SKM-1 (cell line): ENCODE data around the gene ATP2B2.

Experiments
- DNase-seq: peaks from one replicate; lab custom pipeline; 2025; ENCODE audit not compliant: unreplicated experiment; lab: John Stamatoyannopoulos, UW

Gene ATP2B2

DNA sequence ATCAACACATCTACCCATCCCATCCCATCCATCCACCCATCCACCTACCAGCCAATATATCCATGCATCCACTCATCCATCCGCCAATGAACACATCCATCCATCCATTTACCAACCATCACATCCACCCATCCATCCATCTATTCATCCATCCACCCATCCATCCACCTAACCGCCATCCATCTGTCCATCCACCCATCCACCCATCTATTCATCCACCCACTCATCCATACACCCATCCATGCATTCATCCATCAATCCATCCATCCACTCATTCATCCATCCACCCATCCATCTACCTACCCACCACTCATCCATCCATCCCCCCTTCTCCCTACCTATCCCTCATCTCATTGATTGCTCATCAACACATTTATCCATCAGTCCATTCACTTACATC lies 136.9 kb downstream of the ATP2B2 start:
- no peak for DNase-seq

DNA sequence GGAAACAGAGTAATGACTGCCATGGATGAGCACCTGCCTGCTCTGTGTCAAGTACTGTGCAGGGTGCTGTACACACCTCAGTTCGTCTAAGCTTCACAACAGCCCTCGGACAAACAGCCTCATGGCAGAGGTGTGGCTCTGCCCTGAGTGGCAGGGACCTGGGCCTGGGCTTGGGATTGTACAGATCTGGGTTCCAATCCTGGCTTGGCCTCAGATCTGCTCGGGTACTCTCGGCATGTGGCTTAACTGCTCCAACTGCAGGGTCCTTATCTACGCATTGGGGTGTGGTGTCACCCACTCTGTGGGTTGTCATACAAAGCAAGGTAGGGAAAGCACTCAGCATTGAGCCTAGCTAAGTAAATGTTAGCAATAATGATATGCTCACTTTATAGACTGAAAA lies 137.9 kb downstream of the ATP2B2 start:
- DNase-seq: no peak

DNA sequence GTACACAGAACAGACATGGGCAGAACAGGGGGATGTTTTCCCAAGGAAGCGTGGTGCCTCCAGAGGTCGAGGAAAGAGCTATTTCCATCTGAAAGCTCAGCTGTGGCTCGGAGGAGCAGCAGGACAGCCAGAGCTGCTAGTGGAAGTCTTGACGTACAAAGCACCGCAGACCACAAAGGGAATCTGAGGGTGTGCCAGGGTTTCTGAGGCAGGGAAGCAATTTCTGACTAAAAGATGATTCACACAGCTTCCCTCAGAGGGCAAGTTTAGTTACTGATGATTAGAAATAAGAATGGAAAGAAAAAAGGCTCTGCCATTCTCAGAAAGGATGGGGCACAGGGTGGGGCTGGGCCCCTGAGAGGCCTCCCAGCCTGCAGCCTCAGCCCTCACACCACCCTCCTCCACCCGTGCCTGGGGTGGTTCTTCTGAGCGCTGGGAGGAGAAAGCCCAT lies 138.7 kb downstream of the ATP2B2 start:
- DNase-seq: peak; percentile 14

DNA sequence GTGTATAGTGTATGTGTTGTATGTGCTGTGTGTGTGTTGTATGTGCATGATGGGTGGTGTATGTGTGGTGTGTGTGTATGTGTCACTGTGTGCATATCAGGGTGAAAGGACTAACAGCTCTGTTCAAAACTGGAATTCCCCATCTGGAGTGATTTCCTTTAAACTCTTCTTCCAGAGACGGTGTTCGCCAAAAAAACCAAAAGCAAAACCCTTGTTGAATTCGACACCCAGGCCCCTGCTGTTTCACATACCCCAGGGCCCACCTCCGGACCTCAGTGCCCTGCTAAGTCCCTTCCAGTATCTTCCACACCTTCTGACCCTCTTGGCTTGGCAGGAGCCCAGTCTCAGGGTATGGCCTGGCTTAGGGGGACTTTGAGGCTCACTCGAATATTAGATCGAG lies 139.6 kb downstream of the ATP2B2 start:
- DNase-seq: no peak

DNA sequence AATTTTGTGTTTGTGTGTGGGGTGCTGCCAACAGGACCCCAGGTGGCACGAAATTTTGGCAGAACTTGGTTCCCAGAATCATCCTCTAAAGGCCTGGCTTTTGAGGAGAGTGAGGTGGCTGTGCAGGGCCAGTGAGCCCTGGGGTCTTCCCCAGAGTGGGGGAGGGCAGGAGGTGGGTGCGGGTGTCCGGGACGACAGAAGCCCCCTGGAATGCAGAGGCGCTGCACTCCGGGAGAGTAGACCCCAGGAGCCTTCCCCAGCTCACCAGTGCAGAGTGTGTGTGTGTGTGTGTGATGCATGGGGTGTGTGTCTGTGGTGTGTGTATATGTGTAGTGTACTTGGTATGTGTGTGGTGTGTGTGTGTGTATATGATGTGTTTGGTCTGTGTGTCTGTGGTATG lies 140.1 kb downstream of the ATP2B2 start:
- DNase-seq: no peak

DNA sequence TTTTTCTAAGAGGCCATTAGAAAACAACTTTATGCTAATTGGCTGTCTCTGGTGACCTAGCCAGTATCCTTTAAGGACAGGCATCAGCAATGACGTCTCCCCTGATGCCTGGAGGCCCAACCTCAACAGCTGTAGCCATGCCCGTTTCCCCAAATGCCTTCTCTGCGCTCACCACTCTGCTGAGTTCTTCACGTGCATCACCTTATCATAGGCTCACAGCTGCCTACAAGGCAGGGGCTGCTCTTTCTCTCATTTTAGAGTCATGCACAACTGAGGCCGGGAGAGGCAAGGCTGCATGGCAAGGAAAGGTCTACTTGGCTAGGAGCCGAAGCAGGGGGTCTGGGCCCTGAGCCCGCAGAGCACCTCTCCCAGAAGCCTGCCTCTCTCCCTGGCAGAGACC lies 140.6 kb downstream of the ATP2B2 start:
- DNase-seq: no peak

DNA sequence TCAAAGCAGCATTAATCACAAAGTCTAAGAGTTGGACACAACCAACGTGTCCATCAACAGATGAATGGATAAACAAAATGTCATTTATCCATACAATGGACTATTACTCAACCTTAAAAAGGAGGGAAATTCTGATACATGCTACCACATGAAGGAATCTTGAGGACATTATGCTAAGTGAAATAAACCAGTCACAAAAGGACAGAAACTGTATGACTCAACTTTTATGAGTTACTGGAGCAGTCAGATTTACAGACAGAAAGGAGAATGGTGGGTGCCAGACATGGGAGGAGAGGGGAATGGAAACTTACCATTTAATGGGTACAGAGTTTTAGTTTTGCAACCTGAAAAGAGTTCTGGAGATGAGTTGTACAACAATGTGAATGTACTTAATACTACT lies 141.5 kb downstream of the ATP2B2 start:
- DNase-seq: no peak

DNA sequence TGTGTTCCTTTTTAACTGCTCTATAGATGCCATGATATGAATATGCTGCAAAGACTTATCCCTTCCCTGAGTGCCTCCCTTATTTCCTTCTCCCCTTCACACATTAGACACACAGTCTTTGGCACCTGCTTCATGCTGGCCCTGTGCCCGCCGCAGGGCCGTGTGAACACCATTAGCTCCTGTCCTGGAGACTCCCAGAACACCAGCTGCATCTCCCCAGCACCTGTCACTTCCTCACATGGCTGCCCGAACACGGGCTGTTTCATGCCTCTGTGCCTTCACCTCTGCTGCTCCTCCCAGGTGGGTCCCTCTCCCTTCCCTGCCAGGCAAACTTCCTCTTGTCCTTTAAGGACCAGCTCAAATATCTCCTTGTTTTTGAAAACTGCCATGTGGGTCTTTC lies 144.0 kb downstream of the ATP2B2 start:
- no peak for DNase-seq

DNA sequence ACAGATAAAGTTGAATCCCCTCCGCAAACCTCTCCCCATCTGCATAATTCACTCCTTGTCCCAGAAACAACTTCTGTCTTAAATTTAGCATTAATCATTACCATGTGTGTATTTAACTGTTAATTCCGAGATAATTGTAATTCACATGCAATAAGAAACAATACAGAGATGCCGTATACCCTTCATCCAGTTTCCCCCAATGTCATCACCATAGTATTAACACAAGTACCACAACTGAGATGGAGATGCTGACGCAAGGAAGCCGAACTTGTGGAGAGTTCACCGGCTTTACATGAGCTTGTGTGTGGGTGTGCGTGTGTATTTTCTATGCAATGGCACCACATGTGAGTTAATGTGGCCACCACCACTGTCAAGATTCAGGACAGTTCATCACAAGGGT lies 144.9 kb downstream of the ATP2B2 start:
- DNase-seq: no peak

DNA sequence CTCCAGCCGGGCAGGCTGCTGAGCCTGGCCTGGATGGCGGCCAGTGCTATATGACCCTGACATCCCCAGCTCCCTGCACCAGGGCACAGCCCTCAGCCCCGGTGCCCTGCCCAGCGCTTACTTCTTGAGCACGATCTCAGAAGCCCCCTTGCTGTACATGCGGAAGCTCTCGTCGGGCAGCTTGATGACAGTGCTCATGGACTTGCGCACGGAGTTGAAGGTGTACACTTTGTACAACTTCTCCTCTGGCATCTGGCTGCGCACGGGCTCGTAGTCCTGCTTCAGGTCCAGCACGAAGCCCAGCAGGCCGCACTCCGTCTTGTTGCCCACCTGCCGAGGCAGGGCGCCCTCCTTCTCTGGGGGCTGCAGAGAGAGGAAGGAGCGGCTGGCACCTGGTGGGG lies 145.6 kb downstream of the ATP2B2 start:
- no peak for DNase-seq

DNA sequence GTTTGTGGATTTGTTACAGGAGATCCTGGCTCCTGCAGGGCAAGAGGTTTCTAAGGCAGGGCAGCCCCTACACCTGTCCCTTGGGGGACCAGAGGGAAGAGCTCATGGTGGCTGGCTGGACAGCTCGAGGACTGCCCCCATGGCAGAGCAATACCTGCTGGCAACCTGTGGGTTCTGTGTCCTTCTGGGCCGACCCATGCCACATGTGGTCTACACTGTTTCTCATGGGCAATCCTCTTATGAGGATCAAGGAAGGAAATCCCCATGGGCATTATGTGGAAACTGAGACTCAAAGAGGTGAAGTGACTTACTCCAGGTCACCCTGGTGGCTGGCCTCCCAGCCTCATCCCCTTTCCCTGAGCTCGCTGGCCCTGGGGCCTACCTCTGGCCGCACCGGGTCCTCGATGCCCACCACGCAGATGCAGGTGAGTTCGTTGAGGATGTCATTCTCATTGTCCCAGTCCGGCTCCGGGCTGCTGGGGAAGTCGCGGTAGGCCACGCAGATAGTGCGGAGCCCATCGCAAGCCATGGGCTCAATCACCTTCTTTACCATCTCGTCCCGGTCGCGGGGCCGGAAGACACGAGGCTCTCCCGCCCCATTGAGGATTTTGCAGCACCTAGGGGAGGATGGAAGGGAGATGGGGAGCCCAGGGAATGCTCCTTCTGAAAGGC lies 146.9 kb downstream of the ATP2B2 start:
- no peak for DNase-seq

DNA sequence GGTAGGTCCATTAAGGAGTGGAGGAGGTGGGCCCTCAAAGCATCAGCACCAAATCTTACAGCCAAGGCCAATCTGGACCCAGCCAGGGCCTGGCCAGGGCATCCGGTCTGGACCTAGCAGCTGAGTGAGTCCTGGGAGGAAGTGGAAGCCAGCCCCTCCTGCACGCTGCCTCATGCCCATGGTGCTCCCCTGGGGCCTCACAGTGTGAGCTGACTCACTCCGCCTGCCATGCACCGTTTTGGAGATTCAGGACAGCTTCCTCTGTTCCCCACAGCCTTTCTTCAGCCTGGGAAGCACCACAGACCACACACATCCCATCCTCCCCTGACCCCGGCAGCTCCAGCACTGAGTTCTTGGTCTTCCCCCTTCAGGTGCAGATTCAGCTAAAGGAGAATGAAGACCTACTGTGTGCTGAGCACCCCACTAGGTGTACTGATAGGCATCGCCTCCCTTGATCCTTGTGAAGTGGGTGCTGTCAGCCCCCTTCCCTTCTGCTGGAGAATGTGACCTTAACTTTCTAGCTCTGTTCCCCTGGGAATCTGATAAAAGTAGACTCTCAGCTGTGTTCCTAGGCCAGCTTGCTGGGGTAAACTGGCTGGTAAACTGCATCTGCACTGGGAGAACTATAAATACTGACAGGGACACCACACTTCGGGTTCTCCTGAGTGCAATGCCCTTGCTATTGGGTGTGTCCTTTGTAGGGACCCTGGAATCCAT lies 147.6 kb downstream of the ATP2B2 start:
- peak; percentile 7 for DNase-seq

DNA sequence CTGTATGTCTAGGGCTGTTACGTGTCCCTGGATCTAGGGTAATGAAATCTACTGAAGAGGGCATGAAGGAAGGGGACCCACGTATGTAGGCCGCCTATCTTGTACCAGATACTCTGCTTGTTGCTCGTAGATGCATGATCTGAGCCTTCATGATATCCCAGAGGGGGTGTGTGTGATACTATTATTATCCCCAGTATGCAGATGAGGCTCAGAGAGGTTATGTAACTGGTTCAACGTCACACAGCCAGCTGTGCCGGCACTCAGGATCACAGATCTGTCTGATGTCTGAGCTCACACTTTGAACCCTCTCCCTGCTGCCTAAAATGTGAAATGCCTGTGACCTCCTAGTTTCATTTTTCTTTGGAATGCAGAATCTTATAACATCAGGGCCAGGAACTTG lies 148.3 kb downstream of the ATP2B2 start:
- no peak for DNase-seq

DNA sequence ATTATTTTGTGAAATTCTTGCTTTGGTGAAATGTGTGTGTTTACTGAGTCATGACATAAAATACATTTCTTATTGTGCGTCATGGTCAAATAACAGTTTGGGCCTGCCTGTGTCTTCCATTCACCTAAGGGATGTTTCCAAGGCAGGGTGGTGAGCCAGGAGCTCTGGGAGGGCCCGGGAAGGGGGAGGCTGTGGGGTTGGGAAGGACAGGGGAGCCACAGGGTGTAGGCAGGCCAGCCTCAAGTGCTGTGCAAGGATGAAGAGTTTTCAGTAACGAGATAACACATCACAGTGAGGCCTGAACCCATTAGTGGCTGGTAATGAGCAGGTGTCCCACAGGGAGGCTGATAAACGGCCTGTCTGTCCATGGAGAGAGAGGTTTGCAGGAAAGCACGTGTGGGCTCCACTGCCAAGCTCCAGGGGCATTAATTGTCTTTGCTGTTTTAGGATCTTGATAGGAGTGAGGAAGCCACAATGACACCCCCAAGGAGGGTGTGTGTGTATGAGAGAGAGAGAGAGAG lies 148.9 kb downstream of the ATP2B2 start:
- DNase-seq: no peak

DNA sequence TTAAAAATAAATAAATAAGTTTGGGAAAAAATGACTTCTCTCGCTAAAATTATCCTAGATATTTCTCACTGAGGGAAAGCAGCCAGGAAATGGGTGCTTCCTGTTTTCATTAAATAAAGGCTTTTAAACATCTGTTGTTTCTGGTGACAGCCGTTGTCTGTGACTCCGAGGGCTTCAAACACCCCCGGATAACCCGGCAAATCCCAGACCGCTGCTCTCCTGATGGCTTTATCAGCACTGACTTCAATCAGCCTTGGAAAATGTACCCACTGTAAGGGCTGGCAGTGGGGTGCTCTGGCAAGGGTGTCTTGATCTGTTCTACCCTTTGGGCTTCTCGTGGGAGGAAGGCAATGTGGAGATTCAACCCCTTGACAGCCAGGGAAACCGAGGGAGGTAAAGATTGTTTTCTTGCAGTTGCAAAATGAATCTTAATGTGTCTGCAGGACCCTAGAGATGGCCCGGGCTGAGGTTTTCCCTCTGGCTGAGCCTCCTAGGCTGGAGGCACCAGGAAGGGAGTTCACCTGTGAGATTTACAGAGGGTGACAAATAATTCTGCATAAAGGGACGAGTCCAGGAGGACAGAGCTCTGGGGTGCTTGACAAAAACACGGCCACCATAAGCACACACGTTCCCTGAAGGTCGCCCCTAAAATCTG lies 150.9 kb downstream of the ATP2B2 start:
- DNase-seq: no peak

DNA sequence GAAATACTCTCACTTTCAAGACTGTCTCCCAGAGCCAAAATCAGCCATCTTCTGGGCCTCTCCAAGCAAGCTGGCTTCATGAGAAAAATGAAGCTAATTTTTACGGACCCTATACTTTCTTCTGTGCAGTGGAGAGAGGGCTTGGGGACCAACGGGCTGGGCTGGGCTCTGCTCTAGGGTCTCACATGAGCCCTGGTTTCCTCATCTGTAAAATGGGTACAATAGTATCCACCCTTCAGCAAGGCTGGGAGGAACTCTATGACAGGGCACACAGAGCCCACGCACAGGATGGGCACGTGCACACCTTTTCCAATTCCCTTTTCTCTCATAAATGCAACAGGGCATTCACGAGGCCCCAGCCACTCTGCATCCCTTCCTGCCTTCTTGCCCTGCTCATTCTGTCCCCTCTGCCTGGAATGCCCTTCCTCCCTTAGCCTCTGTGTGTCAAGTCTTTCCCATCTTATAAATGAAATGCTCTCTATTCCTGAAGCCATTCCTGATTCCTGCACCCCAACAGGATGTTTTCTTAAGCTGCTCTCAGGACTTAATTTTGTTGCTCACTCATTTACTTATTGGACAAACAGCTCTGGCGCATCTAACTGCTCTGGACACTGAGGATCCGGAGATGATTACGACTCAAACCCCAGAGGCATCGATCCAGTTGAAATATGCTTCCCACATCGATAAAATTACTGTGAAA lies 151.6 kb downstream of the ATP2B2 start:
- DNase-seq: no peak

DNA sequence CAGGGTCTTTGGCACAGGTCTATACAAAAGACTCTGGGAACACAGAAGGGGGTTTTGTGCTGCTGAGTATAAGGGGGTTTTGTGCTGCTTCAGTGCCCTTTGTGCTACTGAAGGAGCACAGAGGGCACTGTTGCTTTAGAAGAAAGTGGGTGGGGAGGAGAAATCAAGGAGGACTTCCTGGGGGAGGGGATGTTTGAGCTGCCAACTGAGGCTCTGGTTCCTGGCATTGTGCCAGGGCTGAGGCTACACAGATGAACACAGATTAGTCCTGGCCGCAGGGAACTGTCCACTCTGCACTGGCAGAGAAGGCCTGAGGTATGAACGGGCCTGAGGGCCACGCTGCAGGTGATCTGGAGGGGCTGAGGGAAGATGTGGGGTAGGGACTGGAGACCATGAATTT lies 152.2 kb downstream of the ATP2B2 start:
- no peak for DNase-seq

DNA sequence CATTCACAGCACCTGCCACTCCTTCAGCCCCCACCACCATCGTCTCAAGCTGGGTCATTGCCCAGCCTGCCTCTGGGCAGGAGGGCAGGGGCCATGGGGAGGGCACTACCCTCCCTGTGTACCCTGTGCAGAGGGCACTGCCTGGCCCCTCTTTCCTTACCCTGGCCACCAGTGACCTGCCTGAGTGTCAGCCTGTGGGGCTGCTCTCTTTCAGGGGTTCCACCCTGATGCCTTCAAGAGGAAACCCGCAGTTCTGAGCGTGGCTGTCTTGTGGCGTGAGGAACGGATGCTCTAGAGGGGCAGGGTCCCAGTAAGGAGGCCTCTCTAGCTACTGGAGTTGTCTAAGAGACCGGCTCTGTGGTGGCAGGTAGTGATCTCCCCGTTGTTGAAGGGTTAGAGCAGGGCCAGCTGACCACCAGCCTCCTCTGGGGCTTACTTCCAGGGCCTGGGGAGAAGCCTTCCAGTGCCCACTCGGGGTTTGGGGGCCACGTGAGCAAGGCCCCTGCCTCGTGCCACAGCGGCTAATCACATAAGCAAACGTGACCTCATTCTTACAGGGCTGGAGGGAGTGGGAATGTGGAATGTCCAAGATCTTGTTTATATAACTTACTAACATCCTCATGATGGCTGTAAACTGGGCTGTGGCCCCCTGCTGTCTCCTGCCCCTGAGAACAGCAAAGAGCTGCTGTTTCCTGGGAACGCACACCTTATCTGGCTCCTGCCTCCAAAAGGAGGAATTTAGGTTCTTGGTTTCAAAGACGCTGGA lies 153.1 kb downstream of the ATP2B2 start:
- no peak for DNase-seq

DNA sequence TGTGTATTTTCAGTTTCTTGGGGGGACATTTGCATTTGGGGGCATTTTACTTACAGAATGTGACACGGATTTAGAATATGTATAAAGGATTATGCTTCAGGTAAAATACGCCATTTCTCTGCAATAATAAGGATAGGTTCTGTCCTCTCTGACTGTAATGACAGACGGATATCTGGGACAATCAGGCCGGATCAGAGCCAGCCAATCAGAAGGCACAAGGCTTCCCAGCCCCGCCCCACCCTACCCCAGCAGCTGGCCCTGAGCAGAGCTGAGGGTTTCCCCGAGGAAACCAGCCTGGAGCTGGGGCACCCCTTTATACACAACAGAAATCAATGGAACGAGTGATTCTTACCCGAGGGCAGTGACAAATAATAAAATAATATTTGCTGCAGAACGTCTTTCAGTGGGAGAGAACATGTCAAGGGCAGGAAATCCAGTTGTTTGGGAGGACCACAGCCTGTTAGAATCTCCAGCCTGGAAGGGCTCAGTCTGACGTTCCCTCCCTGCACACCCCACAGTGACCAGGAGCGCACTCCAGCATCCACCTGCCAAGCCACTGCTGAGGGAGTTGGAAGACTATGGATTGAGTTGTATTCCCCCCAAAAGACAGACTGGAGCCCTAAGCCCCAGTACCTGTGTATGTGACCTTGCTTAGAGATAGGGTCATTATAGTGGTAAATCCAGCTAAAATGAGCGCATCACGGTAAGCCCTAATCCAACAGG lies 154.2 kb downstream of the ATP2B2 start:
- DNase-seq: no peak

DNA sequence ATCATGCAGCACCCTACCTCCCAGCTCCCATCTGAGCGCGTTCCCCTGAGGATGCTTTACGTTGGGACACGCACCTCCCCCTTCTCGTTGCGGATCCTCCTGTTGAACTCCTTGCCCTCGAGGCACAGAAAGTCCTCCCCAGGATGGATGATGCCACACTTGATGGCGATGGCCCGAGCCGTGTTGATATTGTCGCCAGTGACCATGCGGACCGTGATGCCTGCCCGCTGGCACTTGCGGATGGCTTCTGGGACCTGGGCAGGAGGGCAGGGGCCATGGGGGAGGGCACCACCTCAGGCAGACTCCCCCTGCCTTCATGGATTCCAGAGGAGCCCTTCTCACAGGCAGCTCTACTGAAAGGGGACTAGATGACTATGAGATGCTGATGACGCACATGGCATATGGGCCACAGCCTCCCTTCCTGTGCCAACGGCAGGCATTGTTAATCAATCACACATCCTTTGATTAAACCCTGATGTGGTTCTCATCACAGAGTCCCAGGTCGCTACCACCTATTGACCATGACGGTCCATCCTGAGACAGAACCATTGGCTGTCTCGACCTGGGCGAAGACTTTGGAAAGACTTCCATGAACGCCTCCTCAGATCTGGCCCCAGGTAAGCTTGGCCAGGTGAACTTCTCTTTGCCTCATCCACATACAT lies 154.9 kb downstream of the ATP2B2 start:
- no peak for DNase-seq
